GM10266 (cell line): ENCODE results near the gene PSMD13.

Experiments used
- DNase-seq: peaks from one replicate; pipeline ENCODE4 v3.0.0; 2012; ENCODE audit errors: extremely low spot score
- TF ChIP-seq, protein P1 (sequence below): IDR thresholded peaks from 2 replicates; pipeline ENCODE4 v1.5.1; 2012; ENCODE audit warnings: mild to moderate bottlenecking, low read depth; ENCODE audit not compliant: control insufficient read depth, insufficient read depth; ENCODE audit errors: missing control alignments

PSMD13 gene

DNA sequence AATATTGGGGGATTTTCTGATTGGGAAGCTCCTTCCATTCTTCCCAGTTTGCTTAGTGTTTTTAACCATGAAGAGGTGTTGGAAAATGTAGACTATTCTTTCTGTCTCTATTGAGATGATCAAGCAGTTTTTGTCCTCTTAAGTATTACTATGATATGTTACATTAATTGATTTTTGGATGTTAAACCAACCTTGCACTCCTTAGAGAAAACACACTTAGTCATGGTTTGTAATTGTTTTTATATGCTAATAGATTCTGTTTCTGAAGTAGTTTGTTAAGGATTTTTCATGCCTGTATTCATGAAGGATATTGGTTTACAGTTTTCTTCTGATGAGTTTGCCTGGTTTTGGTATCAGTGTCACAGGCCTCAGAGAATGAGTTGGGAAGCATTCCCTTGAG, 39.4 kb downstream of the PSMD13 start:
- TF ChIP-seq, protein P1, sequence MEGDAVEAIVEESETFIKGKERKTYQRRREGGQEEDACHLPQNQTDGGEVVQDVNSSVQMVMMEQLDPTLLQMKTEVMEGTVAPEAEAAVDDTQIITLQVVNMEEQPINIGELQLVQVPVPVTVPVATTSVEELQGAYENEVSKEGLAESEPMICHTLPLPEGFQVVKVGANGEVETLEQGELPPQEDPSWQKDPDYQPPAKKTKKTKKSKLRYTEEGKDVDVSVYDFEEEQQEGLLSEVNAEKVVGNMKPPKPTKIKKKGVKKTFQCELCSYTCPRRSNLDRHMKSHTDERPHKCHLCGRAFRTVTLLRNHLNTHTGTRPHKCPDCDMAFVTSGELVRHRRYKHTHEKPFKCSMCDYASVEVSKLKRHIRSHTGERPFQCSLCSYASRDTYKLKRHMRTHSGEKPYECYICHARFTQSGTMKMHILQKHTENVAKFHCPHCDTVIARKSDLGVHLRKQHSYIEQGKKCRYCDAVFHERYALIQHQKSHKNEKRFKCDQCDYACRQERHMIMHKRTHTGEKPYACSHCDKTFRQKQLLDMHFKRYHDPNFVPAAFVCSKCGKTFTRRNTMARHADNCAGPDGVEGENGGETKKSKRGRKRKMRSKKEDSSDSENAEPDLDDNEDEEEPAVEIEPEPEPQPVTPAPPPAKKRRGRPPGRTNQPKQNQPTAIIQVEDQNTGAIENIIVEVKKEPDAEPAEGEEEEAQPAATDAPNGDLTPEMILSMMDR, result no peak
- no peak for DNase-seq

DNA sequence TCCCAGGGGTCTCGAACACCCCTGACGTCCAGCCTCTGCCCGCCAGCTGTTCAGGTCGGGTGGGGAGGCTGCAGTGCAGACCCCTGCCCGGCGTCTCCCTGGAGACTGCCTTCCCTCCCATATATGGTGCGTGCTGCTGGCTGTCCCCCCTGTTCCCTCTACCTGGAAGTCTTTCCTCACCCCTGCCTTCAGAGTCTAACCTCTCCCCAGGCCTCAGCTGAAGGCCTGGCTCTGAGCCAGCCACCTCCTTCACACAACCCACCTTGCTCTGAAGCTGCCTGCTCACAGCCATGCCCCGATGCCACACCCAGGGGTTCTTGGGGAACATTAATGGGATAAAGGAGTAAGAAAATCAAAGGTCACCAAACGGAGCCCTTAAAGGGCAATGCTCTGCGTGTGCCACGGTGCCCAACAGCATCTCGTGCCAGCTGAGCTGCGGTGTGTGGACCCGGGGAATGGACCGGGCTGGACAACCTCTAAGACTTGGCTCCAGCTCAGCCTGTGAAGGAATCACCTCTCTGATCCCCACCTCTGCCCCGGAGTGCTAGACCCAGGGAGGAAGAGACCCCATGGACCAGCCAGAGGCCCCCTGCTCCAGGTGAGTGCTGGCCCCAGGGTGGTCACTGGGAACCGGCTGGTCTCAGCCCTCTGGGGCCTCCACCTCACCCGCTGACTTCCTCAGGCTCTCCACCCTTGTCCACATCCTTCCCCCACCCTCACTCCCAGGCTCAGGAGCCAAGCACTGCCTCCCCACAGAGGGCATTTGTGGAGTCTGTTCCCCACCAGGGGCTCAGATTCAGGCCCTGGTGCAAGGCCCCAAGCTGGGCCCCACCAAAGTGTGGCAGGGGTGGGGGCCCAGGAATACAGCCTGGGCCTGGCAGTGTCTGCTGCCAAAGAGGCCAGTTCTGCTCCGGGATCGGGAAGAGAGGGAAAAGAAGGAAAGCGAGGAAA, 41.5 kb downstream of the PSMD13 start, which contains the start of gene NLRP6:
Gene NLRP6 (plus strand): TSS at position 407 of the 951 bp plus-strand sequence. CDS start 163 bp downstream, at position 570.
- peak; percentile 29 for DNase-seq

DNA sequence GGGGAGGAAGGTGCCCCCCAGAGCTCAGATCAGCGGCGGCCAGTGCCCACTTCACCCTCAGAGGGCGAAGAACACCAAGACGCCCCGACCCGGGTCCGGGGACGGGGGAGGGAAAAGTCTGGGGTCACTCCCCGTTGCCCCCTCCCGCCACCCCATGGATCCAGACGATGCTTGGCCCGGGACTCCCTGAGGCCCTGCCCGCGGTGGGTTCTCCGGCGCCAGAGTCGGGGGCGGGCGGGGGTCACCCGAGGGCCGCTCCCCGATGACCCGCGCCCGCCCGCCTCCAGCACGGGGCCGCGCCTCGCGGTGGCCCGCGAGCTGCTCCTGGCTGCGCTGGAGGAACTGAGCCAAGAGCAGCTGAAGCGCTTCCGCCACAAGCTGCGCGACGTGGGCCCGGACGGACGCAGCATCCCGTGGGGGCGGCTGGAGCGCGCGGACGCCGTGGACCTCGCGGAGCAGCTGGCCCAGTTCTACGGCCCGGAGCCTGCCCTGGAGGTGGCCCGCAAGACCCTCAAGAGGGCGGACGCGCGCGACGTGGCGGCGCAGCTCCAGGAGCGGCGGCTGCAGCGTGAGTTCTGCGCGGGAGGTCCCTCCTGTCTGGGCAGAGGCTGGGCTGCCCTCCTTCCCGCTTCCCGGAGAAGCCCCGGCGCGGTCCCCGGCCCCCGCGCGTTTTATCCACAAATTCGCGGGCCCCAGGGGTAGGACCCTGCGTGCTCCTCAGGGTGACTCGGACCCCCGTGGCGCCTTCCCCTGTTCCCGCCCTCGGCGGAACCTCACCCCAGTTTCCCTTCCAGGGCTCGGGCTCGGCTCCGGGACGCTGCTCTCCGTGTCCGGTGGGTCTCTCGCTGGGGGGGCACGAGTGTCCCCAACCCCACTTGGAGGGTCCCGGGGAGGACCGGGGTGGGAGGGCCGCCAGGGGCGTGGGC, 42.5 kb downstream of the PSMD13 start:
- peak; percentile 44 for DNase-seq
- TF ChIP-seq, protein P1, result no peak

More for the DNA sequence above, 41.5 kb downstream of the PSMD13 start, which contains the start of gene NLRP6:
- TF ChIP-seq, protein P1, result no peak

DNA sequence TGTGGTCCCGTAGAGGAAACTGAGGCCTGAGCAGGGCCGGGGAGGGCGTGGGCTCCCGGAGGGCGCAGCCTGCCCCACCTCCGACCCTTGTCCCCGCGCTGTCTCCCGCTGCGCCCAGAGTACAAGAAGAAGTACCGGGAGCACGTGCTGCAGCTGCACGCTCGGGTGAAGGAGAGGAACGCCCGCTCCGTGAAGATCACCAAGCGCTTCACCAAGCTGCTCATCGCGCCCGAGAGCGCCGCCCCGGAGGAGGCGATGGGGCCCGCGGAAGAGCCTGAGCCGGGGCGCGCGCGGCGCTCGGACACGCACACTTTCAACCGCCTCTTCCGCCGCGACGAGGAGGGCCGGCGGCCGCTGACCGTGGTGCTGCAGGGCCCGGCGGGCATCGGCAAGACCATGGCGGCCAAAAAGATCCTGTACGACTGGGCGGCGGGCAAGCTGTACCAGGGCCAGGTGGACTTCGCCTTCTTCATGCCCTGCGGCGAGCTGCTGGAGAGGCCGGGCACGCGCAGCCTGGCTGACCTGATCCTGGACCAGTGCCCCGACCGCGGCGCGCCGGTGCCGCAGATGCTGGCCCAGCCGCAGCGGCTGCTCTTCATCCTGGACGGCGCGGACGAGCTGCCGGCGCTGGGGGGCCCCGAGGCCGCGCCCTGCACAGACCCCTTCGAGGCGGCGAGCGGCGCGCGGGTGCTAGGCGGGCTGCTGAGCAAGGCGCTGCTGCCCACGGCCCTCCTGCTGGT, 43.4 kb downstream of the PSMD13 start:
- peak; percentile 50 for DNase-seq
- TF ChIP-seq, protein P1, result no peak

DNA sequence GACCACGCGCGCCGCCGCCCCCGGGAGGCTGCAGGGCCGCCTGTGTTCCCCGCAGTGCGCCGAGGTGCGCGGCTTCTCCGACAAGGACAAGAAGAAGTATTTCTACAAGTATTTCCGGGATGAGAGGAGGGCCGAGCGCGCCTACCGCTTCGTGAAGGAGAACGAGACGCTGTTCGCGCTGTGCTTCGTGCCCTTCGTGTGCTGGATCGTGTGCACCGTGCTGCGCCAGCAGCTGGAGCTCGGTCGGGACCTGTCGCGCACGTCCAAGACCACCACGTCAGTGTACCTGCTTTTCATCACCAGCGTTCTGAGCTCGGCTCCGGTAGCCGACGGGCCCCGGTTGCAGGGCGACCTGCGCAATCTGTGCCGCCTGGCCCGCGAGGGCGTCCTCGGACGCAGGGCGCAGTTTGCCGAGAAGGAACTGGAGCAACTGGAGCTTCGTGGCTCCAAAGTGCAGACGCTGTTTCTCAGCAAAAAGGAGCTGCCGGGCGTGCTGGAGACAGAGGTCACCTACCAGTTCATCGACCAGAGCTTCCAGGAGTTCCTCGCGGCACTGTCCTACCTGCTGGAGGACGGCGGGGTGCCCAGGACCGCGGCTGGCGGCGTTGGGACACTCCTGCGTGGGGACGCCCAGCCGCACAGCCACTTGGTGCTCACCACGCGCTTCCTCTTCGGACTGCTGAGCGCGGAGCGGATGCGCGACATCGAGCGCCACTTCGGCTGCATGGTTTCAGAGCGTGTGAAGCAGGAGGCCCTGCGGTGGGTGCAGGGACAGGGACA, 44.1 kb downstream of the PSMD13 start:
- peak; percentile 39 for DNase-seq
- TF ChIP-seq, protein P1, result no peak
